IMR-90 (cell line): ENCODE data around the gene DMRT1. TPM values are rescaled to one million over a fixed set of nuclear protein-coding genes. Genes with fewer than 3 reads are reported as not detected.

Experiments
- CEBPB ChIP-seq: IDR thresholded peaks from 2 replicates; pipeline ENCODE4 v1.6.1; 2012; ENCODE audit warnings: low read depth, low read length, improper control_type of control experiment
- CHD1 ChIP-seq: IDR thresholded peaks from 2 replicates; pipeline ENCODE4 v1.6.1; 2012; ENCODE audit warnings: low read depth, low read length, improper control_type of control experiment
- MAZ ChIP-seq: IDR thresholded peaks from 2 replicates; pipeline ENCODE4 v1.6.1; 2012; ENCODE audit warnings: low read depth, mild to moderate bottlenecking, low read length, improper control_type of control experiment, moderate library complexity, borderline replicate concordance
- NFE2L2 ChIP-seq: fragments of 150-350 bp; IDR thresholded peaks from 2 replicates; pipeline ENCODE4 v1.6.1; 2016; ENCODE audit warnings: low read depth, mild to moderate bottlenecking, low read length
- RFX5 ChIP-seq: IDR thresholded peaks from 2 replicates; pipeline ENCODE4 v1.8.0; 2012; ENCODE audit warnings: low read depth, mild to moderate bottlenecking, low read length, moderate library complexity
- polyA plus RNA-seq, 3 experiments: library from polyadenylated mRNA; depleted of rRNA; stranded (reverse); fragments of >200 nt; gene quantifications; 2 replicates each; pipeline ENCODE4 v1.2.3, GENCODE V29; 2012; ENCODE audit warnings: low replicate concordance in 1 of 3
- total RNA-seq: library from RNA; depleted of rRNA; stranded (reverse); fragments of >200 nt; gene quantifications from 2 replicates; pipeline ENCODE4 v1.2.3, GENCODE V29; 2012

DMRT1 gene
- total and polyA plus RNA-seq, 2 of the 4 experiments (the other 2 are of a cell fraction): not detected

- TF ChIP-seq NFE2L2 (no peak), RFX5 (no peak), MAZ (no peak), CHD1 (no peak), CEBPB (no peak)
Measured at GRCh38 chr9:974031-974995, 132.8 kb downstream of the DMRT1 start (continued).
